Peyer's patch (tissue), 4 donors: ENCODE results near the gene ITGB2. TPM values are rescaled to one million over a fixed set of nuclear protein-coding genes. Genes with fewer than 3 reads are reported as not detected.

Experiments used
- DNase-seq, 3 donors: peaks; one replicate each; pipeline ENCODE4 v3.0.0-alpha.2; 2017 to 2019
- H3K27ac ChIP-seq, 4 donors: fragments of 200-600 bp; sonication (generic); one replicate each; pipeline ENCODE4 v1.5.1; 2016 to 2019
- H3K27me3 ChIP-seq, 2 donors: fragments of 200-600 bp; sonication (generic); one replicate each; pipeline ENCODE4 v1.5.1; 2019
- H3K36me3 ChIP-seq, 3 donors: fragments of 200-600 bp; sonication (generic); one replicate each; pipeline ENCODE4 v1.5.1; 2016 to 2019
- H3K4me1 ChIP-seq, 4 donors: fragments of 200-600 bp; sonication (generic); one replicate each; pipeline ENCODE4 v1.5.1; 2016 to 2019
- H3K4me3 ChIP-seq, 4 donors: fragments of 200-600 bp; sonication (generic); 1 replicate in 3 of 4; 2 replicates in 1 of 4; pipeline ENCODE4 v1.5.1; 2016 to 2019; ENCODE audit warnings: mild to moderate bottlenecking in 1 of 4
- H3K9me3 ChIP-seq, 4 donors: fragments of 200-600 bp; sonication (generic); one replicate each; pipeline ENCODE4 v1.5.1; 2016 to 2019; ENCODE audit warnings: mild to moderate bottlenecking in 1 of 4
- CTCF ChIP-seq, 6 experiments: fragments of 450-650 bp in 4 of 6; fragments of 200-600 bp in 2 of 6; sonication (generic) in 1 of 6; IDR thresholded peaks; one replicate each; pipeline ENCODE4 v1.5.1; 2017 to 2019; ENCODE audit warnings: antibody characterized with exemption in 6 of 6, mild to moderate bottlenecking in 3 of 6, moderate library complexity in 1 of 6
- POLR2A ChIP-seq, 2 donors: fragments of 450-650 bp; IDR thresholded peaks; one replicate each; pipeline ENCODE4 v1.5.1; 2017; ENCODE audit warnings: antibody characterized with exemption in 2 of 2, mild to moderate bottlenecking in 2 of 2, moderate library complexity in 2 of 2
- total RNA-seq, 4 donors: library from RNA; depleted of rRNA; stranded (reverse); fragments of >200 nt; gene quantifications; one replicate each; pipeline ENCODE4 v1.1.0, GENCODE V29; 2016

Gene ITGB2
- total RNA-seq, 4 donors from 2014 or later: 9.3 to 58.6 (median 16.4) TPM

GRCh38 chr21:44908908-44909307 lies 11.8 kb downstream of the ITGB2 start:
- peak overlapping the region in 1 of 4 donors; percentile 46 for H3K27ac ChIP-seq

GRCh38 chr21:44907966-44908895 lies 12.5 kb downstream of the ITGB2 start:
- no peak for DNase-seq
- H3K4me1 ChIP-seq: peaks cover 5 to 36% (median 24%) of the 10 kb centered on the region in 4 donors
- peak overlapping the region in 2 of 4 donors; percentile 49 for H3K27ac ChIP-seq
- peak overlapping the region in 1 of 4 donors; percentile 9 for H3K4me3 ChIP-seq
- TF ChIP-seq CTCF (IDR thresholded peaks at IDR 0.05) (no peak), POLR2A (IDR thresholded peaks at IDR 0.05) (no peak)
- no peaks in the 10 kb centered on the region for H3K36me3 ChIP-seq
- no peaks in the 10 kb centered on the region for H3K27me3 ChIP-seq
- H3K9me3 ChIP-seq: no peaks in the 10 kb centered on the region

More at GRCh38 chr21:44908908-44909307, 11.8 kb downstream of the ITGB2 start:
- Histone ChIP-seq H3K27me3 (no peaks in the 10 kb centered on the region), H3K36me3 (no peaks in the 10 kb centered on the region), H3K9me3 (no peaks in the 10 kb centered on the region), H3K4me1 (peaks cover 5 to 43% (median 31%) of the 10 kb centered on the region in 4 donors), H3K4me3 (no peak overlapping the region)
- no peak for DNase-seq
- TF ChIP-seq POLR2A (IDR thresholded peaks at IDR 0.05) (no peak), CTCF (IDR thresholded peaks at IDR 0.05) (no peak)

- TF ChIP-seq CTCF (IDR thresholded peaks at IDR 0.05) (no peak), POLR2A (IDR thresholded peaks at IDR 0.05) (no peak)
- no peak for DNase-seq
- peak overlapping the region in 2 of 4 donors; percentile 49 for H3K27ac ChIP-seq
- H3K36me3 ChIP-seq: peaks cover 0 to 2% (median 0%) of the 10 kb centered on the region in 3 donors
- peak overlapping the region in 1 of 4 donors; percentile 9 for H3K4me3 ChIP-seq
- peaks cover 3 to 30% (median 19%) of the 10 kb centered on the region in 4 donors for H3K4me1 ChIP-seq
- no peaks in the 10 kb centered on the region for H3K27me3 ChIP-seq
- H3K9me3 ChIP-seq: no peaks in the 10 kb centered on the region
Measured at GRCh38 chr21:44907225-44907965, 13.3 kb downstream of the ITGB2 start.

GRCh38 chr21:44905728-44906090 lies 15.0 kb downstream of the ITGB2 start:
- no peak for DNase-seq
- Histone ChIP-seq H3K4me3 (no peak overlapping the region), H3K9me3 (no peaks in the 10 kb centered on the region), H3K36me3 (peaks cover 0 to 4% (median 0%) of the 10 kb centered on the region in 3 donors), H3K27me3 (no peaks in the 10 kb centered on the region), H3K4me1 (peaks cover 0 to 18% (median 7%) of the 10 kb centered on the region in 4 donors), H3K27ac (no peak overlapping the region)
- TF ChIP-seq CTCF (IDR thresholded peaks at IDR 0.05) (no peak), POLR2A (IDR thresholded peaks at IDR 0.05) (no peak)

- Histone ChIP-seq H3K9me3 (no peaks in the 10 kb centered on the region), H3K4me3 (no peak overlapping the region), H3K4me1 (peaks cover 0 to 12% (median 4%) of the 10 kb centered on the region in 4 donors), H3K36me3 (peaks cover 0 to 4% (median 0%) of the 10 kb centered on the region in 3 donors), H3K27ac (no peak overlapping the region), H3K27me3 (no peaks in the 10 kb centered on the region)
- TF ChIP-seq CTCF (IDR thresholded peaks at IDR 0.05) (no peak), POLR2A (IDR thresholded peaks at IDR 0.05) (no peak)
- no peak for DNase-seq
Measured at GRCh38 chr21:44905016-44905727, 15.5 kb downstream of the ITGB2 start.
